Tibial nerve (tissue), 4 donors: ENCODE results near the gene ISG20. TPM values are rescaled to one million over a fixed set of nuclear protein-coding genes. Genes with fewer than 3 reads are reported as not detected.

Source experiments
- DNase-seq, 2 donors: peaks; one replicate each; pipeline ENCODE4 v3.0.0-alpha.2; 2019; ENCODE audit warnings: low spot score in 2 of 2
- H3K27ac ChIP-seq, 4 donors: fragments of 200-600 bp; sonication (generic) in 3 of 4; one replicate each; pipeline ENCODE4 v1.5.1; 2017 to 2019; ENCODE audit warnings: mild to moderate bottlenecking in 1 of 4
- H3K27me3 ChIP-seq, 2 donors: fragments of 200-600 bp; sonication (generic) in 1 of 2; one replicate each; pipeline versions ENCODE4 v1.5.1 to v1.6.0; 2017 to 2019
- H3K36me3 ChIP-seq, 3 donors: fragments of 200-600 bp; sonication (generic); one replicate each; pipeline ENCODE4 v1.5.1; 2018 to 2019
- H3K4me1 ChIP-seq, 4 donors: fragments of 200-600 bp; sonication (generic) in 3 of 4; one replicate each; pipeline ENCODE4 v1.5.1; 2017 to 2019
- H3K4me3 ChIP-seq, 4 donors: fragments of 200-600 bp; sonication (generic) in 3 of 4; one replicate each; pipeline ENCODE4 v1.5.1; 2017 to 2019; ENCODE audit warnings: mild to moderate bottlenecking in 1 of 4, moderate library complexity in 1 of 4
- H3K9me3 ChIP-seq, 4 donors: fragments of 200-600 bp; sonication (generic) in 3 of 4; one replicate each; pipeline ENCODE4 v1.5.1; 2017 to 2019
- EP300 ChIP-seq, 2 donors: sonication (generic); formaldehyde crosslinking; IDR thresholded peaks; one replicate each; pipeline ENCODE4 v1.6.1; 2017; ENCODE audit warnings: antibody characterized with exemption in 2 of 2, mild to moderate bottlenecking in 1 of 2
- POLR2A ChIP-seq, 2 donors: fragments of 450-650 bp; IDR thresholded peaks; one replicate each; pipeline ENCODE4 v1.6.1; 2017; ENCODE audit warnings: antibody characterized with exemption in 2 of 2, mild to moderate bottlenecking in 2 of 2, moderate library complexity in 2 of 2
- WGBS, 2 donors: methylation state at CpG; one replicate each; pipeline ENCODE4 v1.1.5; 2018; 5-methylcytosine and 5-hydroxymethylcytosine counted together
- total RNA-seq, 4 donors: library from RNA; depleted of rRNA; stranded (reverse); fragments of >200 nt; gene quantifications; one replicate each; pipeline ENCODE4 v1.1.0, GENCODE V29; 2016
- TF ChIP-seq, protein P1 (sequence below), 5 experiments: fragments of 200-600 bp in 3 of 5; fragments of 450-650 bp in 2 of 5; sonication (generic) in 3 of 5; IDR thresholded peaks; one replicate each; pipeline ENCODE4 v1.5.1; 2016 to 2019; ENCODE audit warnings: antibody characterized with exemption in 5 of 5, mild to moderate bottlenecking in 3 of 5, moderate library complexity in 2 of 5

ISG20 gene
- total RNA-seq, 4 donors from 2014 or later, result 18.2 to 34.5 (median 23.8) TPM

DNA sequence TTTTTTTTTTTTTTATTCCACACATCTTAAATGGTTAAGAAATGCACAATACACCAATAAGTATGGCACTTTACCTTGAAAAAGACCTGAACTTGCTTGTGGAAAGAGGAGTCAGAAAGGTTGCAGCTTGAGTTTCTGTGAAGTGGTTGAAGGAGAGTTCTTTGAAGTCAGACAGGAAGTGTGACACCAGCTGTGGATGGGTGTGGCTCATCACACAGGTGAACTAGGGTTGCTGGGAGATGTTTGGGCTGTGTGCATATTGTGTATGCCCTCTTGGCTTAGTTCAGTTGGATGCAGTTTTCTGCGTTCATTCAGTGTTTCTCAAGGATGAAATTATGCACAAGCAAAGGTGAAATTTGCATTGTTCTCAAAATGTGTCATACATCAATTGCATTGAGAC is 11.4 kb upstream of the ISG20 start:
- peaks cover 0 to 65% (median 0%) of the 10 kb centered on the region in 3 donors for H3K36me3 ChIP-seq
- no peak for TF ChIP-seq POLR2A (IDR thresholded peaks at IDR 0.05)
- TF ChIP-seq, protein P1, sequence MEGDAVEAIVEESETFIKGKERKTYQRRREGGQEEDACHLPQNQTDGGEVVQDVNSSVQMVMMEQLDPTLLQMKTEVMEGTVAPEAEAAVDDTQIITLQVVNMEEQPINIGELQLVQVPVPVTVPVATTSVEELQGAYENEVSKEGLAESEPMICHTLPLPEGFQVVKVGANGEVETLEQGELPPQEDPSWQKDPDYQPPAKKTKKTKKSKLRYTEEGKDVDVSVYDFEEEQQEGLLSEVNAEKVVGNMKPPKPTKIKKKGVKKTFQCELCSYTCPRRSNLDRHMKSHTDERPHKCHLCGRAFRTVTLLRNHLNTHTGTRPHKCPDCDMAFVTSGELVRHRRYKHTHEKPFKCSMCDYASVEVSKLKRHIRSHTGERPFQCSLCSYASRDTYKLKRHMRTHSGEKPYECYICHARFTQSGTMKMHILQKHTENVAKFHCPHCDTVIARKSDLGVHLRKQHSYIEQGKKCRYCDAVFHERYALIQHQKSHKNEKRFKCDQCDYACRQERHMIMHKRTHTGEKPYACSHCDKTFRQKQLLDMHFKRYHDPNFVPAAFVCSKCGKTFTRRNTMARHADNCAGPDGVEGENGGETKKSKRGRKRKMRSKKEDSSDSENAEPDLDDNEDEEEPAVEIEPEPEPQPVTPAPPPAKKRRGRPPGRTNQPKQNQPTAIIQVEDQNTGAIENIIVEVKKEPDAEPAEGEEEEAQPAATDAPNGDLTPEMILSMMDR (IDR thresholded peaks at IDR 0.05), result no peak
- TF ChIP-seq EP300 (IDR thresholded peaks at IDR 0.05), result no peak
- no peak overlapping the region for H3K4me3 ChIP-seq
- WGBS, 2 donors, result 82 to 88% methylated on average over 1 of the region's 1 CpG
- no peak for DNase-seq
- peak overlapping the region in 1 of 4 donors; percentile 43 for H3K27ac ChIP-seq
- H3K4me1 ChIP-seq, result peaks cover 0 to 52% (median 23%) of the 10 kb centered on the region in 4 donors
- no peaks in the 10 kb centered on the region for H3K9me3 ChIP-seq
- H3K27me3 ChIP-seq, result no peaks in the 10 kb centered on the region

DNA sequence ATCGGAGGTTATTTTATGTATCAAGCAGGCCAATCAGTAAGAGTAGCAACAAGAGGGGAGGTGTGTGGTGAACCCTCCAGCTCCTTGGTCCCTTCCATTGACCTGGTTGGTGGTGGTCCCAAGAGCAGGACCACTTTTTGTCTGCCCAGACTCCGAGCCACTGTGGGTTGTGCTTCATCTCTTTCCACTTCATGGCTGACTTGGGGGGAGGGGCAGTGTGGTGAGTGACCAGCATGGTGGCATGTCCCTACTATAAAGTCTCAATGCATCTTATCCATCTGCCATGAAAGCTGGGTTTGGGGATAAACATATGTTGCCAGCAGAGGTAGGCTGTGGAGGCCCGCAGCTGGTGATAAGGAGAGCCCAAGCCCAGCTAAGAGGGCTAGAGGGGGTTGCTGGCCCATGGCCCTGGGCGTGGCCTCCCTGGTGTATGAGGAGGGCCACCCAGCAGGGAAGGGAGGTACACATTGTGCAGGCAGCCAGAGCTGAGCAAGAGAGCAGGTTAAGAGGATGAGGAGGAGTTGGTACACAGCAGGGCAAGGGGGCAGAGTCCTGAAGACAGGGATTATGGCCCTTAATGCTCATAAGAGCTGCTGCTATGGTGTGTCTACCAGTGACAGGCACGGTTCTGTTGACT is 10.7 kb upstream of the ISG20 start:
- H3K27me3 ChIP-seq, result no peaks in the 10 kb centered on the region
- WGBS, 2 donors, result 93 to 94% methylated on average over 5 of the region's 5 CpGs
- H3K27ac ChIP-seq, result peak overlapping the region in 1 of 4 donors; percentile 28
- peaks cover 0 to 45% (median 17%) of the 10 kb centered on the region in 4 donors for H3K4me1 ChIP-seq
- no peaks in the 10 kb centered on the region for H3K9me3 ChIP-seq
- H3K36me3 ChIP-seq, result peaks cover 0 to 72% (median 0%) of the 10 kb centered on the region in 3 donors
- no peak for TF ChIP-seq POLR2A (IDR thresholded peaks at IDR 0.05)
- no peak for DNase-seq
- H3K4me3 ChIP-seq, result no peak overlapping the region

DNA sequence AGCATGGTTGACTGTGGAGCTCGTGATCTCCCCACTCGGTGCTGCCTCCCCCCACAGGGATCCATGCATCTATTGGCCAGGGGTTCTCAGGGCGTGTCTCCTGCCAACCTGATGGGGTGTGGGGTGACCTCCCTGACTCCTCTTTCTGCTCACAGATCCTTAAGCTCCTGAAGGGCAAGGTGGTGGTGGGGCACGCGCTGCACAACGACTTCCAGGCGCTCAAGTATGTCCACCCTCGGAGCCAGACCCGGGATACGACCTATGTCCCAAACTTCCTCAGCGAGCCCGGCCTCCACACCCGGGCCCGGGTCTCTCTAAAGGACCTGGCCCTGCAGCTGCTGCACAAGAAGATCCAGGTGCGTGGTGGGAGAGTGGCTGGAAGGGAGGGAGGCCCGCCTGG is 9.7 kb upstream of the ISG20 start:
- Histone ChIP-seq H3K9me3 (no peaks in the 10 kb centered on the region), H3K4me3 (no peak overlapping the region), H3K4me1 (peaks cover 0 to 36% (median 10%) of the 10 kb centered on the region in 4 donors), H3K36me3 (peaks cover 0 to 75% (median 0%) of the 10 kb centered on the region in 3 donors), H3K27me3 (no peaks in the 10 kb centered on the region), H3K27ac (no peak overlapping the region)
- DNase-seq, result no peak
- WGBS, 2 donors, result 88 to 91% methylated on average over 12 to 16 of the region's 16 CpGs
- TF ChIP-seq, protein P1 (IDR thresholded peaks at IDR 0.05), result no peak
- TF ChIP-seq EP300 (IDR thresholded peaks at IDR 0.05), result no peak
- TF ChIP-seq POLR2A (IDR thresholded peaks at IDR 0.05), result no peak

DNA sequence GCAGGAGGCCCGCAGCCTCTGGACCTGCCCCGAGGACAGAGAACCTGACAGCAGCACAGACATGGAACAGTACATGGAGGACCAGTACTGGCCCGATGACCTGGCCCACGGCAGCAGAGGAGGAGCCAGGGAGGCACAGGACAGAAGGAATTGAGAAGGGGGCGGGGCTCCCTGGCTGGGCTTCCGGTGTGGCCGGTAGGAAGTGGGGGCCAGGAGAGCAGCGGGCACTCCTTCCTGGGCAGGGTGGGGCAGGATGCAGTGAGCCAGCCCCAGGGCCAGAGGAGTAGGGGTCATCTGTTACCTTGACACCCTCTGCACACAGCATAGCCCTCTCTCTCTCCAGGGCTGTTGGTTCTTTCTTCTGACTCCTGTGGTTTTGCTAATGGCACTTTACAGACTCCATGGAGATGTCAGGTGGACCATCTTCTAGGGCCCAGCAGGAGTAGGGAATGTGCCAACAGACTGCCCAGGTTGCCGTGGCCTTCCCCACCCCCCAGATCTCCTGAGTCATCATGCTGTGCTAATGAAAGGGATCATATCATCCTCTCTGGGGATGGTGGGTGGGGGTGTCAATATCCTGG is 8.6 kb upstream of the ISG20 start:
- no peak for DNase-seq

DNA sequence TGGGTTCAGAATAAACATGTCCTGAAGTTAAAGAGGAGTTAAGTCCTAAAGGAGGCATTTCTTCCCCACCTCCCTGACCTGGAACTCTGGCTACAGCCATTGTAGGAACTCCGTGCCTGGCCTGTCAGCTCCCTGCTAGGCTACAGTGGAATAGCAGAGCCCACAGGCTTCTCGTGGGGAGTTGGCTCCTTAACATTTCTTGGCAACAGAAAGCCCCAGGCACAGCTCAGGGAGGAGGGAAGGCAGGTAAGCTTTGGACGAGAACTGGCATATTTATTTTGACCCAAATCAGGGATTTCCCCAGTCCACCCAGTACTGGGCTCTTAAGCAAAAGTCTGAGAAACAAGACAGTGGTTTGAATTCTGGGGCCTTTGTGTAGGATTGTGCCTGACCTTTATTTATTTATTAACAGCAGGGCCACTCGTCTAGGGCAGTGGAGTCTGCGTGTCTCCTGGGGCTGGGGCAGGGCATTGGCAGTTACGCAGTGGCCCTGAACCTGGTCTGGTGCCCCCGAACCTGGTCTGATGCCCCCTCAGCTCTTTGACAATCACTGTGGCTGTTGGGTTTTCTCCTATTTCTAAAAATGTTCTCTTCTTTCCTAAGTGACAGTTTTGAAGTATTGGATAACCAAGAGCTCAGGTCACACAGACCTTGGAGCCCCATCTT is 7.9 kb upstream of the ISG20 start:
- Histone ChIP-seq H3K9me3 (no peaks in the 10 kb centered on the region), H3K36me3 (peaks cover 0 to 79% (median 0%) of the 10 kb centered on the region in 3 donors), H3K4me3 (no peak overlapping the region), H3K27ac (peak overlapping the region in 3 of 4 donors; percentile 33 to 68 (median 57)), H3K27me3 (no peaks in the 10 kb centered on the region), H3K4me1 (peaks cover 0 to 30% (median 0%) of the 10 kb centered on the region in 4 donors)
- TF ChIP-seq POLR2A (IDR thresholded peaks at IDR 0.05), result no peak
- TF ChIP-seq EP300 (IDR thresholded peaks at IDR 0.05), result no peak
- TF ChIP-seq, protein P1 (IDR thresholded peaks at IDR 0.05), result no peak
- WGBS, 2 donors, result 67 to 70% methylated on average over 7 of the region's 7 CpGs
- no peak for DNase-seq

More for the DNA sequence above, 8.6 kb upstream of the ISG20 start:
- H3K36me3 ChIP-seq, result peaks cover 0 to 80% (median 0%) of the 10 kb centered on the region in 3 donors
- no peak overlapping the region for H3K4me3 ChIP-seq
- H3K4me1 ChIP-seq, result peaks cover 0 to 30% (median 2%) of the 10 kb centered on the region in 4 donors
- no peaks in the 10 kb centered on the region for H3K9me3 ChIP-seq
- WGBS, 2 donors, result 67 to 69% methylated on average over 9 of the region's 9 CpGs
- TF ChIP-seq, protein P1 (IDR thresholded peaks at IDR 0.05), result no peak
- TF ChIP-seq EP300 (IDR thresholded peaks at IDR 0.05) (peak in 1 of 2 donors; percentile 22), POLR2A (IDR thresholded peaks at IDR 0.05) (no peak)
- peak overlapping the region in 3 of 4 donors; percentile 33 to 68 (median 57) for H3K27ac ChIP-seq
- H3K27me3 ChIP-seq, result no peaks in the 10 kb centered on the region
